K562 (cell line): ENCODE data around the gene SYT17. TPM values are rescaled to one million over a fixed set of nuclear protein-coding genes. Genes with fewer than 3 reads are reported as not detected.
A peak's percentile ranks its signal among the peaks of the same experiment; 100 is the strongest.

Experiments used
- DPF2 ChIP-seq: fragments of 450-650 bp; IDR thresholded peaks from 2 replicates; pipeline ENCODE4 v1.6.1; 2016
- ETV5 ChIP-seq: sonication (generic); formaldehyde crosslinking; IDR thresholded peaks from 2 replicates; pipeline ENCODE4 v1.4.0; 2020; ENCODE audit warnings: low read depth, mild to moderate bottlenecking, missing genetic modification reagents
- MTF1 ChIP-seq: fragments of 250-450 bp; sonication (Bioruptor Pico); IDR thresholded peaks from 2 replicates; pipeline ENCODE4 v1.9.0; 2021; ENCODE audit warnings: moderate library complexity, mild to moderate bottlenecking, inconsistent platforms, borderline replicate concordance
- NCOA4 ChIP-seq: fragments of 450-650 bp; IDR thresholded peaks from 2 replicates; pipeline ENCODE4 v1.6.1; 2018; ENCODE audit warnings: mild to moderate bottlenecking; ENCODE audit not compliant: partially characterized antibody
- POU5F1 ChIP-seq: fragments of 150-350 bp; IDR thresholded peaks from 2 replicates; pipeline ENCODE4 v1.6.1; 2014; ENCODE audit warnings: borderline replicate concordance, low read length, low read depth, mild to moderate bottlenecking; ENCODE audit not compliant: partially characterized antibody
- TCF3 ChIP-seq: sonication (generic); formaldehyde crosslinking; IDR thresholded peaks from 2 replicates; pipeline ENCODE4 v1.4.0; 2020; ENCODE audit warnings: mild to moderate bottlenecking, missing genetic modification reagents
- ZNF197 ChIP-seq: fragments of 200-800 bp; sonication (Bioruptor generic); IDR thresholded peaks from 2 replicates; pipeline ENCODE4 v1.6.1; 2016; ENCODE audit warnings: low read depth, missing genetic modification characterization, missing compliant biosample characterization
- ZNF785 ChIP-seq: fragments of 250-450 bp; sonication (Bioruptor Pico); IDR thresholded peaks from 2 replicates; pipeline ENCODE4 v1.4.0; 2020; ENCODE audit warnings: mild to moderate bottlenecking
- polyA plus RNA-seq, 8 experiments: library from polyadenylated mRNA; depleted of rRNA in 4 of 8; stranded (reverse) in 5 of 8; unstranded in 3 of 8; fragments of >200 nt; fragmentation: Nextera tagmentation in 2 of 8; fragmentation: Illumina TruSeq in 1 of 8; extraction: Ambion mirVana in 2 of 8; extraction: Trizol in 1 of 8; gene quantifications; 2 replicates each; pipeline versions ENCODE4 v1.2.1 to v1.2.3, GENCODE V29; 2011 to 2014; ENCODE audit warnings: inconsistent platforms in 1 of 8, missing spikeins in 1 of 8
- total RNA-seq, 7 experiments: library from RNA; depleted of rRNA in 6 of 7; stranded (reverse); fragments of >200 nt in 6 of 7; fragmentation: Illumina TruSeq in 2 of 7; extraction: Trizol in 2 of 7; gene quantifications; 2 replicates each; pipeline versions ENCODE4 v1.2.1 to v1.2.3, GENCODE V29; 2011 to 2021; ENCODE audit warnings: low replicate concordance in 1 of 7
- TF ChIP-seq, protein P1 (sequence below): fragments of 450-650 bp; formaldehyde crosslinking; IDR thresholded peaks from 2 replicates; pipeline ENCODE4 v1.4.0; 2020; ENCODE audit warnings: mild to moderate bottlenecking, mixed read lengths

Gene SYT17
- total and polyA plus RNA-seq, 9 of the 15 experiments (the other 6 are each of a cell fraction or from before 2014, with no cell fraction given): not detected

DNA sequence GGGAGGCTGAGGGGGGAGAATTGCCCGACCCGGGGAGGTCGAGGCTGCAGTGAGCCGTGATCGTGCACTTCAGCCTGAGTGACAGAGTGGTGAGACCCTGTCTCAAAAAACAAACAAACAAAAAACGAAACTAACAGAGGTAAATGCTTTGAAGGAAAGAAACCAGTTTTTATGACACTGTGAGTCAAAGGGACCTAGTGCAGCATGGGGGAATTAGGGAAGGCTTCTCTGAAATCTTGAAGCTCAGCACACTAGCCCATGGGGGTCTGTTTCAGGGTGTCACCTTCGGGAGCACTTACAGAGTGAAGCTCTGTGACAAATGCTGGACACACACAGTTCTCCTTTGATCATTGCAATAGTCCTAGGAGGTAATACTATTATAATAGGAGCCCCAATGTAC, 37.7 kb upstream of the SYT17 start (continued):
- TF ChIP-seq, protein P1, sequence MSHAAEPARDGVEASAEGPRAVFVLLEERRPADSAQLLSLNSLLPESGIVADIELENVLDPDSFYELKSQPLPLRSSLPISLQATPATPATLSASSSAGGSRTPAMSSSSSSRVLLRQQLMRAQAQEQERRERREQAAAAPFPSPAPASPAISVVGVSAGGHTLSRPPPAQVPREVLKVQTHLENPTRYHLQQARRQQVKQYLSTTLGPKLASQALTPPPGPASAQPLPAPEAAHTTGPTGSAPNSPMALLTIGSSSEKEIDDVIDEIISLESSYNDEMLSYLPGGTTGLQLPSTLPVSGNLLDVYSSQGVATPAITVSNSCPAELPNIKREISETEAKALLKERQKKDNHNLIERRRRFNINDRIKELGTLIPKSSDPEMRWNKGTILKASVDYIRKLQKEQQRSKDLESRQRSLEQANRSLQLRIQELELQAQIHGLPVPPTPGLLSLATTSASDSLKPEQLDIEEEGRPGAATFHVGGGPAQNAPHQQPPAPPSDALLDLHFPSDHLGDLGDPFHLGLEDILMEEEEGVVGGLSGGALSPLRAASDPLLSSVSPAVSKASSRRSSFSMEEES (CRISPR knock-in tag): no peak
- TF ChIP-seq ETV5 (0 out of 2 replicates have a peak, but pooled peaks have one; percentile 5), NCOA4 (no peak), ZNF785 (CRISPR knock-in tag) (no peak), DPF2 (no peak), POU5F1 (no peak), ZNF197 (CRISPR knock-in tag) (no peak), MTF1 (CRISPR knock-in tag) (no peak), TCF3 (CRISPR knock-in tag) (0 out of 2 replicates have a peak, but pooled peaks have one; percentile 4)
